CMK (cell line): ENCODE measurements around the gene CBFA2T2.
"Not testable (repeated sequence)": the region's sequence is repeated elsewhere in the genome, so short reads cannot be mapped to it uniquely, and the experiment has no call there.

Source experiments
- DNase-seq: peaks from one replicate; pipeline ENCODE4 v3.0.0-alpha.2; 2010; ENCODE audit warnings: low read depth

The CBFA2T2 gene

DNA sequence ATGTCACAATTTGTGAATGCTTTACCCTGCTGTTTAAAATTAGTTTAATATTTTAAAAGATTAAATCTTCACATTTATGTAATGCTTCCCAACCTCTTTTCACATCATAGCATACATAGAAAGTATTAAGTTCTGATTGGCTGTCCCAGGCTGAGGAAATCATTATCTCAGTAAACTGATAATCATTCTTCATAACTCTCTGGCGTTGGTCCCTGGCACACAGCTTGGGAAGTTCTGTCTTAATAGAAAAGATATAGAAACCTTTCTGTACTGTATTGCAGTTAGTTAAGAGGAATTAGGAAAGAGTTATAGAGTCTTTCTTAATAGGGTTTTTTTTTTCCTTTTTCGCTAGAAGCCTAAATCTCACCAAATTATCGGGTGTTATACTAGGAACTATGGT is 85.4 kb downstream of the CBFA2T2 start:
- no peak for DNase-seq

- no peak for DNase-seq
Observed at GRCh38 chr20:33576432-33577125, 86.7 kb downstream of the CBFA2T2 start.

DNA sequence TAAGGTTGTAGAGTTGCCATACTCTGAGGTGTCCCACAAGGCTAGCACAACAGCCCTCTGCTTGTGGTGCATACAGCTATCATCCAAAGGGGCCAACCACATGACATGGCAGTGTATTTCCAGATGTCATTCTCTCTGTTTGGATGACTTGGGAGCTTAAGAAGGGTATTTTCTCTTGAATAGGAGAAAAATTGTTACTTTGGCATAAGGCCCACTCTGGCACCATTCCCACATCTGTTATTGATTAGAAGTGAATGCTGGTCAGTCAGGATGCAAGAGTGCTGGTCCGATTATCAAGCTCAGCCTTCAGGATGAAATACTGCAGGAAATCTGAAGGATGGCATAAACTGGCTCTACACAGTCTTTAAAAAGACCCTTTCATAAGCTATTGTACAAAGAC is 88.6 kb downstream of the CBFA2T2 start:
- DNase-seq = no peak

GRCh38 chr20:33583143-33583542 is 93.2 kb downstream of the CBFA2T2 start:
- DNase-seq = no peak

DNA sequence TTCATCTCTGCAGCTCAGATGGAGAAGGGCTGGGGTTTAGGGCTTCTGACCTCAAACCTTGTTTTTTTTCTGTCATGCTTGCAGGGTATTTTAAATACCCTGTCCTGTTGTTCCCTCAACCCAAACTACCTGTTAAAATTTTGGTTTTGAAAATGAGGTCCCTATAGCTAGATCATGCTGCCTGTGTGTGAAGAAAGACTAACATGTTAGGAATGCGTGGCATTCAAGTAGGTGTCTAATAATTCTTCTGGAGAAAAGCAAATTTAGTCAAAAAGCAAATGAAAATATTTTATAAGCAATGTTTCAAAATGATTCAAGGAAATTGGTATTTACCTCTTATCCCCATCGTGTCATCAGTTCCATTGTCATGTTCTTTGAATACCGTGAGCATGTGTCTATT is 95.1 kb downstream of the CBFA2T2 start:
- DNase-seq = no peak

DNA sequence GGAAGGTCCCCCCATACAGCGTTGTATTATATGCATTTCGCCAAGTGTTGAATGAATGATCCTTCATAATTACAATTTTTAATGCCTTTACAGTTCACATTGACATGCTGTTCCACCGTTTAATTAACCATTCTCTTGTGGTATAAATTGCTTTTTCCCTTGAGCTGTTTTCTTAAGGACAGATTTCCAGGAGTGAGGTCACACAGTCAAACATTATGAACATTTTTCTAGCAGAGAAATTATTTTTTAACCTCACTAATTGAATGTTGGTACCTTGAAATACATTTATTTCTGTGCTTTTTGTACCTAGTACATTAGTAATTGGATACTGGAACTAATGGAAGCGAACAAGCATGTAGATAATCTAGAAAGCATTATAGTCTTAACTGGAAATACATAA is 95.5 kb downstream of the CBFA2T2 start:
- DNase-seq = no peak

DNA sequence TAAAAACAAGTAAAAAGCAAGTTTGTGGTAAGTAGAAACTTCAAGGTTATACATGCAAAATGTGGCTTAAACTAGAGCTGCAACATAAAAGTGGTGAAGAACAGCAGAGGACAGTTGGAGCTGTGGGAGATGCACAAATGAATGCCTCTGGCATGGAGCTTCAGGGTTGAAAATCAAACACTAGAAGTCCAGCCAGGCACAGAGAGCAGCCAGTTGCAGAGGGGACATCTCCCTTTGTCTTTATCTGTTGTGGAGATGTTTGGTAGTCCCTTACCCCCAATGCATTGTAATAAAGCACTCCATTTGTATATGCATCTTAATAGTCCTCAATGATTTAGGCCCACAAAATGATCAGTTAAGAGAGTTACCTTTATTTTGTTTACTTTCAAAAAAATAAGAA is 99.2 kb downstream of the CBFA2T2 start:
- no peak for DNase-seq

- not testable (repeated sequence) for DNase-seq
Observed at GRCh38 chr20:33591901-33592300, 102.0 kb downstream of the CBFA2T2 start.

DNA sequence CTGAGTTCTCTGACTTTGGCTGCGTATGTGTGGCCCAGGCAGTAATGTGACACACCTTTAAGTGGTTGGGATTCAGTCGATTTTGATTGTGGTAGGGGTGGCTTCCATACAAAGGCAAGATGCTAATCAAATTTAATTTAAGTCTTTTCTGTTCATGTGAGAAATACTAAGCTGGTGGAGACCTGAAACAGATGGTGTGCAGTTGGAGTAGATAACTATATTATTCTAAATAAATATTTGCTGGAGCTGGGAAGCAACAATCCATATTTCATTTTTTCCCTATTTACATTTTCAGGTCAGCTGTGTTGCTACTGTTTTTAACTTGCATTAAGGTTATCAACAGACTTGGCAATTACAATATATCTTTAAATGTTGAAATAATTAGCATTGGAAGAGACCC is 104.8 kb downstream of the CBFA2T2 start:
- DNase-seq = no peak

DNA sequence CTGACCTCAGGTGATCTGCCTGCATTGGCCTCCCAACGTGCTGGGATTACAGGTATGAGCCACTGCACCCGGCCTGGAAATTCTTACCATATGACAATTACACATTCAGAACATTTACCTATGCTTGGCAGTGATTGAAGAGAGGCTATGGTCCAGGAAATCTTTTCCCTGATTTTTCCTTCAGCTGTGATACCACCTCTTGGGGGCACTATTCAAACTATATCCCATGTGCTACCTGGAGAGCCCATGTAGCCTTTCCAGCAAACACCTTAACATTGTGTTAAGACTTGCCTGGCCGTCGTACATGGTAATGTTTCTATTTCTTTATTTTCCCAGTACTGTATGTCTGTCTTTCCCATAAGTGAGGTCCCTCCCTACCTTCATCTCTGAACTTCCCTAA is 110.5 kb downstream of the CBFA2T2 start:
- DNase-seq = no peak

- no peak for DNase-seq
Observed at GRCh38 chr20:33600981-33601380, 111.1 kb downstream of the CBFA2T2 start.

DNA sequence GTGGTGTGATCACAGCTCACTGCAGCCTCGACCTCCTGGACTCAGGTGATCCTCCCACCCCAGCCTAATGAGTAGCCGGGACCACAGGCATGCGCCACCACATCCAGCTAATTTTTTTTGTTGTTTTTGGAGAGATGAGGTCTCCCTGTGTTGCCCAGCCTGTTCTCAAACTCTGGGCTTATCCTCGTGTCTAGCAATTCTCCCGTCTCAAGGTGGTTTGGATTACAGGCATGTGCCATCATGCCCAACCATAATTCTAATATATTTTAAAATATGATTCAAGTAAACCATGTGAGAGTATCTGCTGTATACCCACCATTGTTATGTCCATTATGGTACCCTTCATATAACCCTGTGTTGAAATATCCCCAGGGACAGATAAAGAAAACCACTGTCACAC is 112.0 kb downstream of the CBFA2T2 start:
- DNase-seq = no peak

DNA sequence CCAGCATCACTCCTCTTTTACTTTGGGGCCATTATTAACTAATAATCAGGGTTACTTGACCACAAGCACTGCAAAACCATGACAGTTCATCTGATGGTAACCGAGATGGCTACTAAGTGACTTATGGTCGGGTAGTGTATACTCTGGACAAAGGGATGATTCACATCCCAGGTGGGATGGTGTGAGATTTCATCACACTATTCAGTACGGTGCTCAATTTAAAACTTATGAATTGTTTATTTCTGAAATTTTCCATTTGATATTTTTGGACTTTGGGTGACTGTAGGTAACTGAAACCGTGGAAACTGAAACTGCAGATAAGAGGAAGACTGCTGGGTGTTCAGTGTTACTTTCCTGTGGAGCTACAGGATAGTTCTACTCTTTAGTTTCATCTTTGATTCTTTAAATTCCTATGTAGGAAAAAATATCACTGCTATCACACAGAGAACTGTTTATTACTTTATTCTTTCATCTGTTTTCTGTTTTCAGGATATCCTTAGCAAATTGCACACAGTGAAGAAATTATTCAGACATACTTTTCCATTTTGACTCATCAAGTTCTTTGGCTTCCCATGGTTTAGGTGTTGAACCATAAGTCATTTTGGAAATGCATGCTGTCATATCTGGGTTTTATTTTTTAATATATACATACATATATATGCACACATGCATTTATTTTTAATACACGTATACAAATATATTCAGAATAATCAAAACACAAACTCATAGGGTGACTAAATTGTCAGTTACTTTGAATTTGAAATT is 113.1 kb downstream of the CBFA2T2 start:
- no peak for DNase-seq

DNA sequence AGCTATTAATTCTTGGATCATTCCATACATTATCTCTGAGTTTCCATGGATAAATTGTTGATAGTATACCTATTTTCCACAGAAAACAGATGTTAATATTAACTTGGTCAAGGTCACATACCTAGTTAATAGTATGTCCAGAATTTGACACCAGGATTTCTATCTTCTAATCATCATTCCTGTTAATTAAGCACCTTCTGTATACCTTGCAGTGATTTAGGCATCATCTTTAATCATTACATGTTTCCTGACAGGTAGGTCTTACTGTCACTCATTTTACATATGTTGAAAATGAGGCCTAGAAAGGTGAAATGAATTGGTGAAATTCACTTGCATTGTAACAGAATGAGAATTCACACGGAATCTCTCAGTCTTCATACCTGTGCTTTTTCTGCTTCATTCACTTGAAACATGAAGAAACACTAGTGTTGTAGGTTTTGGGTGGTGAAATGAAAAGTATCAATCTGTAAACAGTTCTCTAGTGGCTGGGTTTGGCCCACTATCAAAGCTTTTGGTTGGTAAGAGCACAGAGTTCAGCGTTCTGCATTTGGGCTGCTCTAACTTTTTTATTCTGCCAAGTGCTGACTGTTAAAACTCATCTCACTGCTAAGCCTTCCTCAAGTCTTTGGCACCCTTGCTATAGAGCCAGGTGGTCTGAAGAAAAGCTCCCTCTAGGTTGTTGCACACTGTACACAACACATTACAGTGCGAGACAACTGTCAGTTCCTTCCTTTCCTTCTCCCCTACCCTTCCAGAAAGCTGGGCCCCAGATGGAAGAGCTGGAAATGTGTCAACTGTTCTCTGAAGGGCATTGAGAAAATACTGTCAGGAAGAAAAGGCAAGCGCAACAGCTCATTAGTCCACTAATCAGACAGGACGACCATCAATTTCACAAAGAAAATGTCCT is 114.4 kb downstream of the CBFA2T2 start:
- no peak for DNase-seq

- no peak for DNase-seq
Observed at GRCh38 chr20:33604991-33605370, 115.1 kb downstream of the CBFA2T2 start.

- no peak for DNase-seq
Observed at GRCh38 chr20:33606118-33606771, 116.3 kb downstream of the CBFA2T2 start.

DNA sequence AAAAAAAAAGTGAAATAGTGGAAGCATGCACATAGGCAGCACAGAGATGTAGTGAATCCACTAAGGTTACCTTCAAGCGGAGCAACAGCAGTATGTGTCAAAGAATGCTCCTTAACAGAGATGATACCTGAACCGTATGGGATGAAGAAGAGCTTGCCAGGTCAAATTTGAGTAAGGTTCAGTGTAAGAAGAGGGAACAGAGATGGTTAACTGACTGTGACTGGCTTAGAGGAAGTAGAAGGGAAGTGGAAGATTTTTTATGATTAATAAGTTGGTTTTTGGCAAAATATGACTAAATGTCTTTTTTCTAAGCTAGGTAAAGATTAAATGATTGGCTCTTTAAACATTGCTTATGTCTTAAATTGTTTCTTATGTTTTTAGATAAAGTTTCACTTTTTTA is 119.6 kb downstream of the CBFA2T2 start:
- no peak for DNase-seq

GRCh38 chr20:33611106-33611505 is 121.2 kb downstream of the CBFA2T2 start:
- no peak for DNase-seq

- no peak for DNase-seq
Observed at GRCh38 chr20:33612001-33612400, 122.1 kb downstream of the CBFA2T2 start.

DNA sequence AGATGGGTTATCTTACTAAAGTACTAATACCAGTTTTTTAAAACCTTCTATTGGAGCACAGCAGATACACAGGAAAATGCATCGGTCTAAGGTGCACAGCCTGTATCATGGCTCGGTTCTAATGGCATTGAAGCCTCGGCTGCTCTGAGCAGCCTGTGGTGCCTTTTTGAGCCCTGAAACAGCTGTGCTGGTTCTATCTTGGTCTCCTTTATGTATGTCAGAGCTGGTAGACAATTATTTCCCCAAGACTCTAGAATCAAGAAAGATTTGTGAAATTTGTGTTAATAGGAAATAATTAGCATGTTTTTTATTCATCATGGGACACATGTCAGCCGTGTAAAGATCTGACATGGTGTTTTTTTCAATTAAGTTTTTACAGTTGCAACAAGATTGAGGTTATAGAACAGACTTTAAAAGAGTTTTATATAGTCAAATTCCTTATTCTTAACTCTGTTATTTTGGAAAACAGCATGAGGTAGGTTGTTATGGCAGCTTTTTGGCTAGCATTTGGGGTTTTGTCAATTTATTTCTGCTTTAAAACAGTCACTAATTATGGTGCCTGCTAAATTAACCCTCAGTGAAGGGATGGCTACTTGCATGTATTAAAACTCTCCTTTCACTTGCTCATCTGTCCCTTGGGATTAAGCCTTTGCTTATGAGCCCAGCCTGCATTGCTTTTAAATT is 132.0 kb downstream of the CBFA2T2 start:
- no peak for DNase-seq

DNA sequence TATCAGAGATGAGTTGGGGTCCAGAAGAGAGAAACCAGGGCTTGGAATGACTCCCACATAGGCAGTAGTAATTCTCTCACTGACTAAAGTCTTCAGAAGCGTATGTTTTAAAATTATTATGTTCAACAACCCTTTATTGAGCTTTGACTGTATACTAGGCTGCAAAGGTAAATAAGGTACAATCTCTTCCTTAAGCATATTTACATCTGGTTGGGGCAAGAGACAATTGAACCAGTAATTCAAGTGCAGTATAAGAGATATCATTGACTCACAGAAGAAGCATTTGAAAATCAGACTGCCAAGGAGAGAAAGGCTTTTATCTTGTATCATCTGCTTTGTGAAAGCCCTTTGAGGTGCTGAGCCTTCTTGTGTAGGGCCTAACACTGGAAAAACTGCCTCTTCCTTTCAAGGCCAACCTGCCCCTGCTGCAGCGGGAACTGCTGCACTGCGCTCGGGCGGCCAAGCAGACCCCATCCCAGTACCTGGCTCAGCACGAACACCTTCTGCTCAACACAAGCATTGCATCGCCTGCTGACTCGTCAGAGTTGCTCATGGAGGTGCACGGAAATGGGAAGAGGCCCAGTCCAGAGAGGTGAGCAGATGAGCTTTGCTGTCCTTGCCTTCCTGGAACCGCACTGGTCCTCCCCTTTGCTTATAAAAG is 132.9 kb downstream of the CBFA2T2 start:
- no peak for DNase-seq
